Keratinocyte (primary cell): Measurements from ENCODE around the gene C22orf15. TPM values are rescaled to one million over a fixed set of nuclear protein-coding genes. Genes with fewer than 3 reads are reported as not detected.

Experiments
- DNase-seq: peaks from one replicate; pipeline ENCODE4 v3.0.0-alpha.2; 2011; ENCODE audit warnings: low read depth, missing footprints, low spot score
- FAIRE-seq: peaks from 2 replicates; lab custom pipeline; 2011; peaks lifted over from hg19 to GRCh38; lab: Jason Lieb, UNC
- H2AFZ ChIP-seq: 2 replicates; pipeline ENCODE4 v1.6.0; 2012; ENCODE audit warnings: low read length, control low read depth, inconsistent platforms; ENCODE audit not compliant: control insufficient read depth
- H3K27ac ChIP-seq: 2 replicates; pipeline ENCODE4 v1.5.1; 2011; ENCODE audit warnings: low read length; ENCODE audit not compliant: control insufficient read depth, insufficient read depth
- H3K27me3 ChIP-seq: 3 replicates; pipeline ENCODE4 v1.6.0; 2011; ENCODE audit warnings: low read length; ENCODE audit not compliant: control insufficient read depth, insufficient read depth; ENCODE audit errors: extremely low read depth
- H3K36me3 ChIP-seq, 2 experiments: 2 replicates in 1 of 2; 3 replicates in 1 of 2; pipeline ENCODE4 v1.5.1; 2011; ENCODE audit warnings: low read length in 2 of 2, mild to moderate bottlenecking in 1 of 2; ENCODE audit not compliant: control insufficient read depth in 2 of 2, insufficient read depth in 2 of 2; ENCODE audit errors: extremely low read depth in 1 of 2
- H3K4me1 ChIP-seq: 3 replicates; pipeline ENCODE4 v1.5.1; 2011; ENCODE audit warnings: low read length; ENCODE audit not compliant: control insufficient read depth, insufficient read depth; ENCODE audit errors: extremely low read depth
- H3K4me2 ChIP-seq: 3 replicates; pipeline ENCODE4 v1.6.0; 2011; ENCODE audit warnings: low read depth, low read length; ENCODE audit not compliant: control insufficient read depth, insufficient read depth; ENCODE audit errors: extremely low read depth
- H3K4me3 ChIP-seq, 3 experiments: fragments of 200-600 bp in 1 of 3; sonication (generic) in 1 of 3; 2 replicates in 2 of 3; 3 replicates in 1 of 3; pipeline ENCODE4 v1.5.1; 2011 to 2016; ENCODE audit warnings: low read length in 3 of 3, mild to moderate bottlenecking in 3 of 3, control low read depth in 2 of 3, inconsistent platforms in 1 of 3, low read depth in 1 of 3, mixed read lengths in 1 of 3, mixed run types in 1 of 3, moderate library complexity in 1 of 3; ENCODE audit not compliant: control insufficient read depth in 2 of 3, insufficient read depth in 2 of 3; ENCODE audit errors: extremely low read depth in 1 of 3
- H3K79me2 ChIP-seq: 2 replicates; pipeline ENCODE4 v1.6.0; 2012; ENCODE audit warnings: low read length; ENCODE audit not compliant: control insufficient read depth, insufficient read depth
- H3K9ac ChIP-seq: 3 replicates; pipeline ENCODE4 v1.6.0; 2011; ENCODE audit warnings: low read length; ENCODE audit not compliant: control insufficient read depth, insufficient read depth; ENCODE audit errors: extremely low read depth
- H3K9me1 ChIP-seq: 3 replicates; pipeline ENCODE4 v1.6.0; 2011; ENCODE audit warnings: low read length; ENCODE audit not compliant: control insufficient read depth, insufficient read depth; ENCODE audit errors: extremely low read depth
- H3K9me3 ChIP-seq: 2 replicates; pipeline ENCODE4 v1.5.1; 2012; ENCODE audit warnings: low read depth, low read length; ENCODE audit not compliant: control insufficient read depth
- H4K20me1 ChIP-seq: 3 replicates; pipeline ENCODE4 v1.6.0; 2011; ENCODE audit warnings: low read length; ENCODE audit not compliant: control insufficient read depth, insufficient read depth; ENCODE audit errors: extremely low read depth
- CTCF ChIP-seq, 3 experiments: IDR thresholded peaks in 1 of 3; conservative IDR thresholded peaks in 1 of 3; optimal IDR thresholded peaks in 1 of 3; 2 replicates in 2 of 3; 3 replicates in 1 of 3; pipeline versions ENCODE3 to v1.5.1; 2011; ENCODE audit warnings: low read length in 3 of 3, mild to moderate bottlenecking in 3 of 3, moderate library complexity in 2 of 3, control low read depth in 1 of 3, inconsistent platforms in 1 of 3; ENCODE audit not compliant: insufficient read depth in 2 of 3; ENCODE audit errors: extremely low read depth in 1 of 3
- EZH2 ChIP-seq: IDR thresholded peaks from one replicate; pipeline ENCODE4 v1.6.1; 2012; ENCODE audit warnings: inconsistent platforms, mild to moderate bottlenecking, low read length, moderate library complexity
- dilution Hi-C: fragments of 300-500 bp; cut with MboI; formaldehyde crosslinking; loops from one replicate; pipeline ENCODE4 v1.7.0; 2020; ENCODE audit warnings: low sequenced_read_pairs; ENCODE audit not compliant: extremely low pct_ligation_motif_present
- polyA plus RNA-seq, 5 experiments: library from polyadenylated mRNA; depleted of rRNA in 3 of 5; stranded (reverse) in 3 of 5; stranded (forward) in 1 of 5; unstranded in 1 of 5; fragments of >200 nt; gene quantifications; 1 replicate in 1 of 5; 2 replicates in 3 of 5; 3 replicates in 1 of 5; pipeline versions ENCODE4 v1.2.1 to v1.2.3, GENCODE V29; 2011 to 2012; ENCODE audit warnings: missing spikeins in 2 of 5, low read depth in 1 of 5, low replicate concordance in 1 of 5

Gene C22orf15
- polyA plus RNA-seq, 1 donor (not counting 4 experiments of a cell fraction or from before 2014, with no cell fraction given) = not detected

- Histone ChIP-seq H3K36me3 (peaks cover 7 to 8% of the 10 kb centered on the region in 2 experiments), H3K9ac (peak overlapping the region; percentile 96), H3K27me3 (no peaks in the 10 kb centered on the region), H3K9me1 (no peaks in the 10 kb centered on the region), H3K79me2 (peaks cover 51% of the 10 kb centered on the region), H2AFZ (no peak overlapping the region), H3K9me3 (no peaks in the 10 kb centered on the region), H3K27ac (peak overlapping the region; percentile 42), H3K4me3 (peak overlapping the region; percentile 67 to 95 (median 95)), H3K4me1 (peaks cover 12% of the 10 kb centered on the region), H4K20me1 (peaks cover 13% of the 10 kb centered on the region), H3K4me2 (peak overlapping the region; percentile 96)
- dilution Hi-C loops = no loop called here
- no peak for DNase-seq
- no peak for FAIRE-seq
- TF ChIP-seq CTCF (optimal IDR thresholded peaks at IDR 0.05 in 1 of 3, IDR thresholded peaks at IDR 0.05 in 1 of 3, conservative IDR thresholded peaks at IDR 0.05 in 1 of 3; ENCODE audit: extremely low read depth in 1 of 3, insufficient read depth in 2 of 3, low read length in 3 of 3) (no peak), EZH2 (no peak)
These were observed 25.1 kb downstream of the C22orf15 start for GRCh38 chr22:23787910-23788309.

- no peak for TF ChIP-seq CTCF (optimal IDR thresholded peaks at IDR 0.05 in 1 of 3, IDR thresholded peaks at IDR 0.05 in 1 of 3, conservative IDR thresholded peaks at IDR 0.05 in 1 of 3; ENCODE audit: extremely low read depth in 1 of 3, insufficient read depth in 2 of 3, low read length in 3 of 3)
- Histone ChIP-seq H3K4me1 (peaks cover 12% of the 10 kb centered on the region), H3K27ac (no peak overlapping the region)
These were observed 26.3 kb downstream of the C22orf15 start for GRCh38 chr22:23789121-23789520.

More at GRCh38 chr22:23789121-23789520, 26.3 kb downstream of the C22orf15 start:
- no peak for FAIRE-seq
- peaks cover 51% of the 10 kb centered on the region for H3K79me2 ChIP-seq
- no peaks in the 10 kb centered on the region for H3K9me3 ChIP-seq
- H3K27me3 ChIP-seq = no peaks in the 10 kb centered on the region
- peaks cover 13% of the 10 kb centered on the region for H4K20me1 ChIP-seq
- H3K36me3 ChIP-seq = peaks cover 12 to 13% of the 10 kb centered on the region in 2 experiments
- DNase-seq = no peak
- no peak overlapping the region for H2AFZ ChIP-seq
- H3K4me2 ChIP-seq = no peak overlapping the region
- no peak overlapping the region for H3K4me3 ChIP-seq
- H3K9me1 ChIP-seq = no peaks in the 10 kb centered on the region
- H3K9ac ChIP-seq = no peak overlapping the region
- dilution Hi-C loops = no loop called here
